CD1c-positive myeloid dendritic cell (primary cell): Measurements from ENCODE around the gene BTBD3.

Source experiments
- DNase-seq: peaks from one replicate; pipeline ENCODE4 v3.0.0-alpha.2; 2016; ENCODE audit errors: extremely low spot score

BTBD3 gene

GRCh38 chr20:11912659-11913415, 4.9 kb upstream of the BTBD3 start:
- no peak for DNase-seq

- DNase-seq = no peak
Measured at GRCh38 chr20:11918391-11918845, 725 bp downstream of the BTBD3 start.

DNA sequence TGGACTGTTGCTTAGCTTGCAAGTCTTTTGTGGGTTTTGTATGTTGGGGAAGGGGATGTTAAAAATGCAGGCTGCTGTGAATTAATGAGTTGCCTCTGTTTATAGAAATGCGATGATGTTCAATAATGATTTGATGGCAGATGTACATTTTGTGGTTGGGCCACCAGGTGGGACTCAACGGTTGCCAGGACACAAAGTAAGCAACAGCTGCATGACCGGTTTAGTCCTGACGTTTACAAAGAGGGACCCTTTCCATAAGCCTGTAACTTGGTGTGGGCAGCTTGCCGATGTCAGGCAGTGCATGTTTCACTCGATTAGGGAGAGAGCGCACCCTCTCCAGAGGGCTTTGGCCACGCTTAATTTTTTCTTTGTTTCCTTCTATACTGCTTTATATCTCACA, 1.3 kb downstream of the BTBD3 start:
- no peak for DNase-seq

DNA sequence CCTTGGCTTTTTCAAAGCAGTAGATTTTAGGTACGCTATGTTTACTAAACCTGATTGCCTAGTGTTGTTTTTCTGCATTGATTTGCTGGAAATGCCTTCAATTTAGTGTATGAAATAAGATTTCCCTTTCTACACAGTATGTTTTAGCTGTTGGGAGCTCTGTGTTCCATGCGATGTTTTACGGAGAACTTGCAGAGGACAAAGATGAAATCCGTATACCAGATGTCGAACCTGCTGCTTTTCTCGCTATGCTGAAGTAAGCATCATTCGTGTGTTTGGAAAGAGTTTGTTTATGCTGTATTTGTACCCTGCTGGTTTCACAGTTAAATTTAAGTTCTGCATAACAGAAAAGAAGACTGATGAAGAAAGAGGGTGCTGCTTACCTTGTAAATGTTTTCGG, 1.9 kb downstream of the BTBD3 start:
- DNase-seq = no peak

DNA sequence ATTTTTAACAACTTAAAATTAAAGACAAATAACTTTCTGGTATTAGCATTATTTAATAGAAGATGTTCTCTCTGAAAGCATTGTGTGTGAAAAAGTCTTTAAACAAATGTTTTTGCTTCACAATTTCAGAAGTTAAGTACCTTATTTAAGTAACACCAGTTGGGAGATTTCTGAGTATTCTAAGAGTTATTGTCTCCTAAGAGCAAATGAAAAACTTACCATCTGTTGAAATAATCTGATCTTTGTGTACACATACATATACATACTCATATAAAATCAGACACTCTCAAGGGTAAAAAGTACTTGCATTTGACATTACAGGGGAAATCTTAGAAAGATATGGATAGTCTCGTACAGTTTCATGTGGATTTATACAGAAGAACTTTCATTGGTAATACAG, 2.4 kb downstream of the BTBD3 start:
- DNase-seq = no peak

GRCh38 chr20:11921321-11921720, 3.6 kb downstream of the BTBD3 start:
- DNase-seq = no peak

DNA sequence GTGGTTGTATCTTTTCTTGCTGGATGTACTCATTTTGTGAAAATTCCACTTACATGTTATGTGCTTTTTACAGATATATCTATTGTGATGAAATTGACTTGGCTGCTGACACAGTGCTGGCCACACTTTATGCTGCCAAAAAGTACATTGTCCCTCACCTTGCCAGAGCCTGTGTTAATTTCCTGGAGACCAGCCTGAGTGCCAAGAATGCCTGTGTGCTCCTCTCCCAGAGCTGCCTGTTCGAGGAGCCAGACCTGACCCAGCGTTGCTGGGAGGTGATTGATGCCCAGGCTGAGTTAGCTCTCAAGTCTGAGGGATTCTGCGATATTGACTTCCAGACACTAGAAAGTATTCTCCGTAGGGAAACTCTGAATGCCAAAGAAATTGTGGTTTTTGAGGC, 4.9 kb downstream of the BTBD3 start:
- DNase-seq = no peak

GRCh38 chr20:11924923-11925322, 7.2 kb downstream of the BTBD3 start:
- DNase-seq = no peak

- DNase-seq = no peak
Measured at GRCh38 chr20:11926292-11926998, 8.8 kb downstream of the BTBD3 start.

DNA sequence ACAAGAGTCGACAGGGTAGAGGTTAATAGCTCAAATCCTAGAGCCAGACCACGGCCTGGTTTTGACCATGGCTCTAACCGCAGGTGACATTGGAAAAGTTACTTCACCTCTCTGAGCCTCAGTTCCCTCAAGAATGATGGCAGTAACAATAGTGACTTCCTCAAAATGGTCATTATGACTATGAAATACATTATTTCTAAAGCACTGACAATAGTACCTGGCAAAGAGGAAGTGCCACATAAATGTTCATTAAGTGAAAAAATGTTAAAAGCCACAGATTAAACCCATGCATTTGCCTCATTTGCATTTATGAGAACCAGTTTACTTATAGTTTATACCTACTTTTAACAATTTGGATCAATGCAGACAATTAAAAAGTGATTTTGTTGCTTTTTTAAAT, 12.3 kb downstream of the BTBD3 start:
- no peak for DNase-seq

DNA sequence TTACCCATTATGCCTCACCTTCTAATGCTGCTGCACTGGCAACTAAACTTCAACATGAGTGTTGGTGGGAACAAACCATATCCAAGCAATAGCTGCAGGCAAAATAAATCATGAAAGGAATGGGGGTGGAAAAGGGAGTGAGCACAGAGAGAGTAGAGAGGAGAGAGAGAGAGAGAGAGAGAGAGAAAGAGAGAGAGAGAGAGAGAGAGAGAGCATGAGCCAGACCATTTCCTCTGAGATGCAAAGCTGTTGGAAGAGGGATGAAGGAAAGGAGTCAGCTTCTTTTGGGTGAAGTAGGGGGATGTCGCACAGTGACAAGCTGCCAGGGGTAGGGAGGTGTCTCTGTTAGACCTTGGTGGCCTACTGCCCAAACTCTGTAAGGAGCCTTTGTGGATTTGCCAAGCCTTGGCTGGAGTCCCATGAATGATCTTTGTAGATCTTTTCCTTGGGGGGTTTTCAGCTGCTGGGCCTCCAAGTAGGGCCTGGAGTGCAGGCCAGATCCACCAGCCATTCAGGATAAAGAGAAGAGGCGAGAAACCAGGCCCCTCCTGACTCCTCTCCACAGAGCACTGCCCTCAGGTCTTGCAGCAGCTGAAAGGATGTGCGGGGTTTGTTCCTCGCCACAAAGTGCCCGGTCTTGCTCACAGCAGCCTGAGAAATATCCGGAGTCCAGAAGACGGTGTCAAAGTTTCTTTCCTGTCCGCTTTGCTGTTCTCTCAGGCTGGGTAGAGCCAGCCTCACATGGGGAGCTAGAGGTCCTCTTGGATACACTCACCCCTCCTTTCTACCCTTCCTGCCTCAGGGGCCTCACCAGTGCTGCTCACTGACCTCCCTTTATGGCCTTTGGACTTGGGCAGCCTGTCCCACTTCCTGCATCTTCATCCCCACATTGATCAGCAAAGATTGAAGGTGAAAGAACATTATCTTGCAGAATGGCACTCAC, 17.8 kb downstream of the BTBD3 start:
- no peak for DNase-seq

DNA sequence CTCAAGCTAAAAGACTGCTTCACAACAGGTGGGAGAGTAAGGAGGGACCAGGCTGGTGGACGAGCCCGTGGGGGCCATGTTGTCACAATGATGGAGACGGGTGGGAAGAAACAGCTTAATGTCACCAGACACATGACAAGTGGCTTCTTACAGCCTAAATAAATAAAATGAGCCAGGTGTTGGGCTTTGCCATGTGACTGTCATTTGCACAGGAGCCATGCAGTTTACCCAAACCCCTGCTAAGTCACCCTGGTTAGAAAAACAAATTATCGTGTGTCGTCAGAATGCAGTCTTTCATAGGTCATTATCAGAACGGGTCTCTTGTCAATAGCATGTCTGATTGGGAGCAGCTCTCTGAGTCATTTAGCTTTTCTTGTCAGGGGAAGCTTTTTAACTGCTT, 18.5 kb downstream of the BTBD3 start:
- no peak for DNase-seq

- no peak for DNase-seq
Measured at GRCh38 chr20:11937230-11937629, 19.5 kb downstream of the BTBD3 start.

DNA sequence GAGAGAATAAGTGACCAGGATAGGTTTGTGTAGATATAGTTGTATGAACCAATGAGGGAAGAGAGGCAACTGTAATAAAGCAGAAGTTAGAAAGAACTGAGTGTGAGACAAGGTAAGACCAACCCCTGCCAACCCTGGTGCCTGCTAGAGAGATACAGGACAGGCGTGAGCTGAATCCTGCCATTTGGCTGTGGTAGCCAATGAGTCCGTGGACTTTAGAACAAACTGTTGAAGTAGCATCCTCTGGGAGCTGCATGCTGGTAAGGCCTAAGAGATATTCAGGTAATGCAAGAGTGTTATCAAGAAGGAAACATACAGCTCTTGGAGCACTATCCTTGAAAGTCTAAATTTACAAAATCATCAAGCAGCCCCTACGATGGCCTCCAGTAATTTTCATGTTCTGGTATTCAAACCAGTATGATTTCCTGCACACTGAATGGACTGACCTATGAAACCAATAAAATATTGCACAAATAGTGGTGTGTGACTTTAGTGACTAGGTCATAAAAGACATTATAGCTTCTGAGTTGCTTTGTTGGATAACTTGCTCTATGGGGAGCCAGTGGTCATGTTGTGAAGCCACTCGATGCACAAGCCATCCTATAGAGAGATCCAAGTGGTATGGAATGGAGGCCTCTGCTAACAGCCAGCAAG, 24.0 kb downstream of the BTBD3 start:
- no peak for DNase-seq

GRCh38 chr20:11943778-11944177, 26.1 kb downstream of the BTBD3 start:
- DNase-seq = no peak

DNA sequence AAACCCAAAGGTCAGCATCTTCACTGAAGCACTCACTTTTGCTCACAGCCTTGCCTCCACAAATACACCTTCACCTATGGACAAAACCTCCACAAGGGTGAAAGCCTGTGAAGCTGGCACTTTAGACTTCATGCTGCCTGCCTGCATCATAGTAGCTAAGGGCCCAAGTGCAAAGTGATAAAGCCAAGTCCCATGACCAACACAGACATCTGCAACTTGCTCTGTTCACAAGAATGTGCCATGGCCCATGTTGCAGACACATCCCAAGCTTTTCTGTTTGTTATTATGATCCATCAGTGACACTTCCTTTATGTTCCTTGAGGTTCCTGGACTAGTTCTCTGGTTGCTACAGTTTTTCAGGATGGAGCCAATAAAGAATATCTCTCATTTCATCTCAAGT, 31.1 kb downstream of the BTBD3 start:
- DNase-seq = no peak

GRCh38 chr20:11949711-11950110, 32.0 kb downstream of the BTBD3 start:
- no peak for DNase-seq

- no peak for DNase-seq
Measured at GRCh38 chr20:11951696-11952095, 34.0 kb downstream of the BTBD3 start.

- no peak for DNase-seq
Measured at GRCh38 chr20:11952639-11953038, 34.9 kb downstream of the BTBD3 start.

GRCh38 chr20:11957911-11958310, 40.2 kb downstream of the BTBD3 start:
- DNase-seq = no peak

DNA sequence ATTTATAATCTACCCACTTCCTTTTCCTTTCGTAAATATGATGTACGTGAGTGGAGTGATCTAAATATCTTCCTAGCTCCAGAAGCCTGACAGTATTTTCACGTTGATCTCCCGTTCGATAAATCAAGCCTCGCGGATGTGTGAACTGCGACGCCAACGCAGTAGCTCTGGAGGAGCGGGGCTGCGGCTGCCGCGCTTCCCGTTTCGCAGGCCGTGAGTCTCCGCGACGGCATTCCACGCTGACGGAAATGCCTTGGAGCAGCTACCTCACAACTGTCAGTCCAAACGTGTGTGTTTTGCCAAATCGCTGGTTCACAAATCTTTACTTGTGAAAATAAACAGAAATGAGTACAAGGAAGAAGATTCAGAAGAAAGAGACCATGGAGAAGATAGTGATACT, 41.2 kb downstream of the BTBD3 start:
- peak; percentile 11 for DNase-seq

DNA sequence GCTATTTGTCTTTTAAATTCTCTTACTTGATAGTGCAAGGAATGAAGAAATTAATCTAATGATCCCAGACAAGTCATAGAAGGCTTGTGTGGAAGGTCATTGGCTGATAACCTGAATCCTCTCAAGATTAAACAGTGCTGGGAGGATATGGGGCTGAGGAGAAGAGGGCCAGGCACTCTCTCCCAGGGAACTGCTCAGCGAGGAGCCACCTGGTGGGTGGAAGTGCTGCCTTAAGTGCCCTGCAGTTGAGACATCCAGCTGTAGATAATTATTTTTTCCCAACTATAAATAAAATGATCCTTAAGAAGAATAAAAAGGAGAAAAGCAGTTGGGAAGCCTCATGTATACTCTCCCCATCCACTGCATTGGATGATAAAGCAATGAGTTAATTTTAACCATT, 47.9 kb downstream of the BTBD3 start:
- DNase-seq = no peak
